ENCODE measurements around the gene POLR3K.
"Not testable (repeated sequence)": the region's sequence is repeated elsewhere in the genome, so short reads cannot be mapped to it uniquely, and the experiment has no call there.

The POLR3K gene

DNA sequence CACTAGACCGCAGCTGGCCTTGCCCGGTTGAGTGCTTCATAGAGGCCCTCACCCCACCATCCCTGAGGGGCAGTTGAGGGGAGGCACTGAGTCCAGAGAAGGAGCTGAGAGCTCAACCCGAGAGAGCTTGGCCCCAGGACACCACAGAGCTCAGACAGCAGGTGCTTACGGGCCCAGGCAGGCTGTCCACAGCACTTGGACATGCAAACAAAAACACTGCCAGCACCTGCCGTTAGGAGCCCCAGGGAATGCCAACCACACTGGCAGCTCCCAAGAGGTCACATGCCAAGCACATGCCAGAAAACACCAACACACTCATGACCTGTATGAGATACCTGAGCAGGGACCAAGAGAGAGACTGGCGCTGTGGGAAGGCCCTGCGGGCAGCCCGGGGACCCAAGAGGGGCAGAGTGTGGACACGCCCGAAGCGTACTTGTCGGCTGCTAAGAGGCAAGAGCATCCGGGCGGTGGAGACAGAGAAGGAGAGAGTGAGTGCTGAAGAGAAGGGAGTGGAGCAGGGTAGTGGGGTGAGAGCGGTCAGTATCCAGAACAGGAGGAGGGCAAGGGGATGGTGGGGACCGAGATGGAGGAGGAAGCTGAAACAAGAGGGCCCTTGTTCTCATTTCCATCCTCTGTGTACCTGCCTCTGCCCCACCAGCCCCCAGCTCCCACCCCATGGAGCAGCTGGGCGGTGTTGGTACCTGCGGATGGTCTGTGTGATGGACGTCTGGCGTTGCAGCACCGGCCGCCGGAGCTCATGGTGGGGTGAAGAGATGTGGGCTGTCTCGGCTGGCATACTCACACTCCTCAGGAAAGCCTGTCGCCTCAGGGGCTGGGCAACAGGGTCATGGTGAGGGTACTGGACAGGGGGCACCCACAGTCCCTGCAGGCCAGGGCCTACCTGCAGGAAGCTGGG lies 10.8 kb upstream of the POLR3K start:
- DNase-seq (ENCODE audit: low read depth in 2 of 2): no peak

GRCh38 chr16:63466-63865 lies 10.1 kb upstream of the POLR3K start:
- DNase-seq (ENCODE audit: low read depth in 2 of 2): no peak

- no peak for DNase-seq (ENCODE audit: low read depth in 2 of 2)
These were observed 9.6 kb upstream of the POLR3K start for GRCh38 chr16:62968-63391.

DNA sequence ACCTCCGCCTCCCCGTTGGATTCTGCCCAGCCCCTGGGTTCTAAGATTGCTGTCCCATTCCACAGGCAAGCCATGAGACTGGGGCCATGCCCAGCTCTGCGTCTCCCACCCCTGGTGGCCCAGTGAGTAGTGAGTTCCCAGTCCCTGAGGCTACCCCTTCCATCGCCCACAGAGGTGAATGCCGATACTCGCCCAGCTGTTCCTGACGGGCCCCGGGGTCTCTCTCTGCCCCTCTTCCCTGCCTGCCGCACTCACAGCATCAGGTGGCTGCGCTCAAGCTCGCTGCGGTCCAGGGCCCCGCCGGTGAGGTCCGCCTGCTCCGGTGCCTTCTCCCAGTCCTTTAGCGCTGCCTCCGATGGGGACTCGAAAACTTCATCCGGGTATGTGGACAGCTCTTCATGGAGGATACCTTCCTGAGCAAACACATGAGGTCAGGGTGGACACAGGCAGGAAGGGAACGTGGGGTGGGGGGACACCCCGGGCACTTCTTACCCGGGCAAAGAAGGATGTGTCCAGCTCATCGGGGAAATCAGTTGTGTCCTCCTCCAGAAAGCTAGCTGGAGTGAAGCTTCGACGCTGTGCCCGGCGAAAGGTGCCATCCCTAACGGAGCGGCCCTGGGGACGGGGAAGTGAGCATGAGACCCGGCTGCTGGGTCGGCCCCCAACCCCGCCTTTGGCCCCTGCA lies 9.0 kb upstream of the POLR3K start:
- DNase-seq (ENCODE audit: low read depth in 2 of 2): no peak

DNA sequence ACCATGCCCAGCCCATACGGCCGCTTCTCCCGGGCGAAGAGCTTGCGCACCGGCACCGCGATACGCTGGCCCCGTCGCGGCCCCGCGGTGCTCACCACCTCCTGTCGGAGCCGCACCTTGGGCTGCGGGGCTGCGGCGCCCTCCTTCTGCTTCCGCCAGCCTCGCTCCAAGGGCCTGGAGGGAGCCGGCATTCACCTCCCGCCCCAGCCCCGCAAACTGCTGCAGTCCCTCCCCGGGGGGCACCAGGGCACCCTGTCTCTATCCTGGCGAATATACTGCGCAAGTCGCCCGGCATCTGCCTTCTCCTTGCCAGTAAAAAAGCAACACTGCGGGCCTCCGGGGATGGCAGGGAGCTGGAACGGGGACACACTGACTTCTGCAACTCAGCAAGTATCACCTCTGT lies 8.5 kb upstream of the POLR3K start:
- no peak for DNase-seq (ENCODE audit: low read depth in 2 of 2)

DNA sequence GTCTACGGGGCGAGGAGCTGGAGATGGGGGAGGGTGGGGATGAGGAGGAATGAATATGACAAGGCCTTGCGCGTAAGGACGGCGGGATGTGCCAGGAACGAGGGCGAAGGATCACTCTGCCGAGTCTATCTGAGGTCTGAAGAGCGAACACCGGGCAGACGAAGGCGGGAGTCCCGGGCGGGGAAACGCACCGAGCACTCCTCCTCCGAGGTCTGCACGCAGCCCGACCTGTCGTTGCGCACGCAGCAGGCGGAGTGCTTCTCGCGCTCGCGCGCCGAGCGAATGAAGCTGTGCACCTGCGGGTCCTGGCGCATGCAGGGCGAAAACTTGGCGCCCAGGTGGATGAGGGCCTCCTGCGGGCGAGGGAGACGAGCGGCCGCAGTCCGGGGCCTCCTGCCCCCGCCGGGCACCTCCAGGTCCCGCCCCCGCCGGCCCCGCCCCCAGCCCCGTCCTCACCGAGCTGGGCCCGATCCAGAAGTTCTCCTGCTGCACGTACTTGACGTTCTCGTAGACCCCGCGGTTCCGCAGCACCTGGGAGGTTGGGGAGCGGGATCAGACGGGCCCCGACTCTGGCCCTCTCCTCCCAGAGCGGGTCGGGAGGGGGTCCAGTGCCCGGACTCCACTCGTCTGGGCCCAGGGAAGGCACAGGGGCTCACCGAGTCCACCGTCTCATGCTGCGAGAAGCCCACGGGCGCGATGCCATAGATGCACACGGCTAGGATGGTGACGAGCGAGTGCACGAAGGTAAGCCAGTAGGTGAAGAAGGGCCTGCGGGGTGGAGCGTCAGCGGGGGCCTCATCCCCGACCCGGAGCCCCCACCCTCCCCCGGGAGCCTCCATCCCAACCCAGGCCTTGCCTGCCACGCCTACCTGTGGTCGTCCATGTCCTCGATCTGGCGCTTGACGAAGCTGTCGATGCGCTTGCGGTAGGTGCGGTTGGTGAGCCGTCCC lies 7.8 kb upstream of the POLR3K start:
- no peak for DNase-seq (ENCODE audit: low read depth in 2 of 2)

- DNase-seq (ENCODE audit: low read depth in 2 of 2): no peak
These were observed 6.8 kb upstream of the POLR3K start for GRCh38 chr16:60166-60565.

DNA sequence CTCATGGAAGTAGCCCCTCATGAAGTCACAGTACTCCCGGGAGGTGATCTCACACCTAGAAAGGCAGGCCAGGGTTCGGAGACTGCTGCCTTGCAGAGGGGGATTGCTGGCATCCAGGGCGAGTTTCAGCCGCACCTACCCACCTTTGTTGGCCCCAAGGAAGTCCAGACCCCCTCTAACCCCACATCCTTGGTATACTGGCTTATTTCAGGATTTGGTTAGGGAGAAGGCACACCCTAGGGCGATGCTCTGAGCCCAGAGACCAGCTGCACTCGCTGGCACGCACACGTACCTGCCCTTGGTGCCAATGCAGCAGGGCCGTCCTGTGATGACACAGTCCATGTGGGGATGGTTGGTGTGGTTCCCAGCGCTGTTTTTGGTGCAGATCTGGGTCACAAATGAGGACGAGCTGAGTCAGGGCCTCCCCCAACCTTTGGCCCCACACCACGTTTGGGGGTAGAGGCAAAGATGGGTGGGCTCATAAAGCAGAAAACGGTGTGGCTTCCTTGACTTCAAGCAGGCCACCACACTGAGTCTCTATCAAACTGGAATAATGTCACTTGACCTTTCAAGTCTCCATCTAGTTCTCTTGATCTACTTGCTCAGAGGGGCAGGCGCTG lies 6.1 kb upstream of the POLR3K start:
- no peak for DNase-seq (ENCODE audit: low read depth in 2 of 2)

DNA sequence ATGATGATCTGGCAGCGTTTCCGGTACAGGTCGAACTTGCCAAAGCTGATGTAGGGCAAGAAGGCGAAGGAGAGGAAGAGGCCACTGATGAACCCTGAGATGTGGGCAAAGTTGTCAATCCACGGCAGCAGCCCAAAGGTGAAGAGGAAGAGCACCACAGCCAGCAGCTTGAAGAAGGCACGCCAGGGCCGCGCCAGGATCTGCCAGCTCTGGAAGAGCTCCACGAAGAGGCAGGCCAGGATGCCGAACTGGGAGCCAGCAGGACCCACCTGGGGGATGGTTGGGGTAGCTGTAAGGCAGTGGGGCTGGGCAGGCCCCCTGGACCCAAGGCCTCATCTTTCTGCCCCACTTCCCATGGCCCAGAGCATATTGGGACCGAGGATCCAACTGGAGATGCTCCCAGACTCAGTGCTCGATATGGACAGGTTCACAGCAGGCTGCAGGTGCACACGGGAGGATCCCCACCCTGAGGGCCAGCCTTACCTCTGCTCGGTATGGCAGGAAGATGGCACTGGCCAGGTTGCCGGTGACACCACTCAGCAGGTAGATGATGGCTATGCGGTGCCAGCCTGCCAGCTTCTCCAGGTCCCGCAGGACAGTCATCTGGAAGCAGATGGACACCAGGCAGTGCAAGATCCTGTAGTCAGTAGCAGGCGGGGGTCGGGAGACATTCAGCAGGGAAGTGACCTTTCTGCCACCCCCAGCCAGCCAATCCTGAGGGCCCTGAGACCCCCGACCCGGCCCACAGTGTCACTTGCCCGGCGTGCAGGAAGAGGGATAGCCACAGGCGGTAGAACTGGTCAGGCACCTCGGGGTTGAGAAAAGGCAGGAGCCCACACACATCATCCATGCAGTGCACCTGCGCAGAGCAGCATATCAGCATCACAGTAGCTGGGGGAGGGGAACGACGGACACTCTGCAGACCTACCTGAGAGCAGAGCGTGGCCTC lies 5.4 kb upstream of the POLR3K start:
- no peak for DNase-seq (ENCODE audit: low read depth in 2 of 2)

- no peak for DNase-seq (ENCODE audit: low read depth in 2 of 2)
These were observed 4.3 kb upstream of the POLR3K start for GRCh38 chr16:57711-58110.

DNA sequence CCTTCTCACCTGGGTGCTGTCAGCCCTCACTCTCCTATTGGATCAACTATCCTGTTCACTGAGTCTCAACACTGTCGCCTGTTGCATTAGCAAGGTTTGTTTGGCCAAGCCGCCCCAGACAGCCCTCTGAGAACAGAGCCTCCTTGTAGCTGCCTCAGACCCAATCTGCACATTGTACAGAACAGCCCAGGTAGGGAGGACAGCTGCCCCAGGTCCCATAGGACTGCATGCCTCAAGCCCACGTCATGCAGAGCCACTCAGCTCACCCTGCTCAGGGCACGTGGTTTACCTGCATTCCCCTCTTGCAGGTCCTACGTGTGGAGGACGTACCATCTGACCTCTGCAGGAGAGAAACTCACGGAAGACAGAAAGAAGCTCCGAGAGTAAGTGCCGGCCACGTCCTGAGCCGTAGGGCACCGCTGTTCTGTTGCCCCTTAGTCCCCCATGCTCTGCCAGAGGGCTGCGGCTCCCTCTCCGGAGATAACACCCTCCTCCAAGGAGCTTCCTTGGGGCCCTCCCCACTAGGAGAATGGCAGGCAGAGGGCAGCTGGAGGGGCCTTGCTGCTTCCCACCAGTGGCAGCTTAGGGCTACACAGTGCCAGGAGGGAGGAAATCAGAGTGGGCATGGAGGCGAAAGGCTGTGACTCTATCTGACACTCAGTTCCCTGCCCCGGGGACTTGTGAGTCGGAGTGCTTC lies 3.0 kb upstream of the POLR3K start:
- no peak for DNase-seq (ENCODE audit: low read depth in 2 of 2)

- DNase-seq (ENCODE audit: low read depth in 2 of 2): no peak
These were observed 2.2 kb upstream of the POLR3K start for GRCh38 chr16:55571-56136.

DNA sequence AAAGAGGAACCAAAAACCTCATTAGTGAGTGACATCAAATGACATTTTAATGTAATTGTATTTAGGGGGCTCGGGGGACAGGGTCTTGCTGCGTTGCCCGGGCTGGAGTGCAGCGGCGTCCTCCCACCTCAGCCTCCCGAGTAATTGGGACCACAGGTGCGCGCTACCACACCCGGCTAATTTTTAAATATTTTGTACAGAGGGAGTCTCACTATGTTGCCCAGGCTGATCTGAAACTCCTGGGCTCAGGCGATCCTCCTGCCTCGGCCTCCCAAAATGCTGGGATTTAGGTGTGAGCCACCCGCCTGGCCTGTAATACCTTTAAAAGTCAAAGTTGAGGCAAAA lies 801 bp upstream of the POLR3K start:
- DNase-seq (ENCODE audit: low read depth in 2 of 2): no peak

DNA sequence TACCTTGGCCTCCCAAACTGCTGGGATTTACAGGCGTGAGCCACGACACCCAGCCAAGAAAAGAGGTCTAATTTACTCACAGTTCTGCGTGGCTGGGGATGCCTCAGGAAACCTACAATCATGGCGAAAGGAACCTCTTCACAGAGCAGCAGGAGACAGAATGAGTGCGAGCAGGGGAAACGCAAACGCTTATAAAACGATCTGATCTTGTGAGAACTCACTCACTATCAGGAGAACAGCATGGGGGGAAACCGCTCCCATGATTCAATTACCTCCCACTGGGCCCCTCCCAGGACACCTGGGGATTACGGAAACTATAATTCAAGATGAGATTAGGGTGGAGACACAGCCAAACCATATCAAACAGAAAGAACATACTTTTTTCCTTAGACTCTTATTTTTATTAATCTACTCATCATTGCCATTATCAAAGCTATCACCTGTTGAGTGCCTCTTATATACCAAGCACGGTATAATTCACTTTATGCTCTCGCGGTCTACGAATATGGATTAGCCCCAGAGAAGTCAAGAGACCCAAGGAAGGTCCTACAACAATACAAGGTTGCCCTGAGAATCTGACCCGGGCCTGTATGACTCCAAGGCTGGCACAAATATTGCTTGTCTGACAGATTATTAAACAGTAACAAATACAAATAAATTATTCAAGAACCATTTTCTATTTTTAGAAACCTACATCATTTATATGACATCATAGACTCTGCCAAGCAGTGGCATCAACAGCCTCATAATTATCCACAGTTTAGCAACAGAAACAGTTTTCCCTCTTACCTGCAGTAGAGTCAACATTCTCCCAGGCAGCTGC lies 2.4 kb downstream of the POLR3K start:
- no peak for DNase-seq (ENCODE audit: low read depth in 2 of 2)

GRCh38 chr16:47234-47633 lies 6.2 kb downstream of the POLR3K start:
- DNase-seq (ENCODE audit: low read depth in 2 of 2): no peak

DNA sequence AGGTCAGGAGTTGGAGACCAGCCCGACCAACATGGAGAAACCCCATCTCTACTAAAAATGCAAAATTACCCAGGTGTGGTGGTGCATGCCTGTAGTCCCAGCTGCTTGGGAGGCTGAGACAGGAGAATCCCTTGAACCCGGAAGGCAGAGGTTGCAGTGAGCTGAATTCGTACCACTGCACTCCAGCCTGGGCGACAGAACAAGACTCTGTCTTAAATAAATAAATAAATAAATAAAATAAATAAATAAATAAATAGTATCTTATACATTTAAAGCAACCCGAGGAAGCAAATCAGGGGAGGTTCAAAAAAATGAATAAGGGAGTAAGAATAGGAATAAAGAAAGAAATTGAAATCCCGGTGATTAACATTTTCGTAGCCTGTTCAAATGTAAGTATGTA lies 6.9 kb downstream of the POLR3K start:
- not testable (repeated sequence) for DNase-seq (ENCODE audit: low read depth in 2 of 2)

DNA sequence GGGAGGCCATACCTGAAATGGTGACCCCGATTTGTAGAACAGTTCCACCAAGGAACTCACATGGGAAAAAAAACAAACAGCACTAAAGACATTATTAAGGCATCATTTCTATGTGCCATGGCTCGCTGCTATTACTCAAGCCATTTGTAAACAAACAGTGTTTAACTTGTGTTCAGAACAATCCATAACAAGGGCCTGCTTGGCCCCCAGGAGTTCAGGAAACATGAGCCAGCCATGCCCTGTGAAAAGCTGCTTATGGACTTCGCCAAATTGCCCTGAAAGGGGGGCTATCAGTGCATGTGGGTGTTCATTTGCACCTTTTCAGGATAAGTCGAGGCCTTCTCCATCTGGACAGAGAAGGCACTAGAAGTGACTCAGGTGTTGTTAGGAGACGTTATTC lies 8.0 kb downstream of the POLR3K start:
- DNase-seq (ENCODE audit: low read depth in 2 of 2): no peak

DNA sequence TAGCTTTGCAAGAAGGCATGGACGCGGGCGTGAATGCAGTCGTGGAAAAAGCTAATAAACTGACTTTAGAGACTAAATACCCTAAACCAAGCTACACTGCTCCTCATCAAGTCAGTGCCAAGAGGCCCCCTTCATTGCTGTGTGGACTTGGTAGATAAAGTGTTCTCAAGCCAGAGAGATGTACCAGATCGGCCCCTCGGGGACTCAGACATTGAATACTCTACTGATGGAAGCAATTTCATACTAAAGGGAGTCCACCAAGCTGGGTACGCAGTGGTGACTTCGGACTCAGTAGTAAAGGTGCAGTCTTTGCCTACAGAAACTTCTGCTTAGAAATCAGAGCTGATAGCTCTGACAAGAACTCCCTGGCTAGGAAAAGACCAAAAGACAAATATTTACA lies 8.8 kb downstream of the POLR3K start:
- DNase-seq (ENCODE audit: low read depth in 2 of 2): no peak

- DNase-seq (ENCODE audit: low read depth in 2 of 2): no peak
These were observed 10.1 kb downstream of the POLR3K start for GRCh38 chr16:43294-43693.
